ENCODE results near the gene NDUFC2. TPM values are rescaled to one million over a fixed set of nuclear protein-coding genes. Genes with fewer than 3 reads are reported as not detected.
"Not testable (repeated sequence)": the region's sequence is repeated elsewhere in the genome, so short reads cannot be mapped to it uniquely, and the experiment has no call there.

NDUFC2 gene
- total RNA-seq, 1 experiment from 2014 or later: 425 TPM

- ChIA-PET CTCF (no interaction called here), POLR2A (ENCODE audit: low non-redundant PET) (no interaction called here)
- no TSS peak for BruUV-seq (replicated peaks)
- no peaks in the 10 kb centered on the region for H3K27me3 ChIP-seq (replicated peaks; ENCODE audit: insufficient read depth, low read depth, low read length, poor library complexity)
- TF ChIP-seq, protein P1, sequence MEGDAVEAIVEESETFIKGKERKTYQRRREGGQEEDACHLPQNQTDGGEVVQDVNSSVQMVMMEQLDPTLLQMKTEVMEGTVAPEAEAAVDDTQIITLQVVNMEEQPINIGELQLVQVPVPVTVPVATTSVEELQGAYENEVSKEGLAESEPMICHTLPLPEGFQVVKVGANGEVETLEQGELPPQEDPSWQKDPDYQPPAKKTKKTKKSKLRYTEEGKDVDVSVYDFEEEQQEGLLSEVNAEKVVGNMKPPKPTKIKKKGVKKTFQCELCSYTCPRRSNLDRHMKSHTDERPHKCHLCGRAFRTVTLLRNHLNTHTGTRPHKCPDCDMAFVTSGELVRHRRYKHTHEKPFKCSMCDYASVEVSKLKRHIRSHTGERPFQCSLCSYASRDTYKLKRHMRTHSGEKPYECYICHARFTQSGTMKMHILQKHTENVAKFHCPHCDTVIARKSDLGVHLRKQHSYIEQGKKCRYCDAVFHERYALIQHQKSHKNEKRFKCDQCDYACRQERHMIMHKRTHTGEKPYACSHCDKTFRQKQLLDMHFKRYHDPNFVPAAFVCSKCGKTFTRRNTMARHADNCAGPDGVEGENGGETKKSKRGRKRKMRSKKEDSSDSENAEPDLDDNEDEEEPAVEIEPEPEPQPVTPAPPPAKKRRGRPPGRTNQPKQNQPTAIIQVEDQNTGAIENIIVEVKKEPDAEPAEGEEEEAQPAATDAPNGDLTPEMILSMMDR (conservative IDR thresholded peaks at IDR 0.05; ENCODE audit: low read depth, low read length): no peak
- TF ChIP-seq EZH2 (IDR thresholded peaks at IDR 0.05; ENCODE audit: borderline replicate concordance, low read depth, low read length, poor library complexity, severe bottlenecking): no peak
- no peaks in the 10 kb centered on the region for H3K4me1 ChIP-seq (ENCODE audit: insufficient read depth, low read length, poor library complexity, severe bottlenecking)
- no peaks in the 10 kb centered on the region for H3K9me3 ChIP-seq (ENCODE audit: low read depth, low read length, poor library complexity, severe bottlenecking)
- no peak overlapping the region for H3K4me3 ChIP-seq (ENCODE audit: low read depth, low read length, poor library complexity, severe bottlenecking)
- DNase-seq (ENCODE audit: low spot score): no peak
- H3K36me3 ChIP-seq (ENCODE audit: insufficient read depth, low read length, poor library complexity, severe bottlenecking): peaks cover 47% of the 10 kb centered on the region
- no peak overlapping the region for H3K27ac ChIP-seq (ENCODE audit: low read depth, low read length, poor library complexity, severe bottlenecking)
- intact Hi-C loops (cut with micrococcal nuclease; ENCODE audit: unreplicated experiment): no loop called here
Observed at GRCh38 chr11:78099666-78100065, 20.0 kb upstream of the NDUFC2 start.

DNA sequence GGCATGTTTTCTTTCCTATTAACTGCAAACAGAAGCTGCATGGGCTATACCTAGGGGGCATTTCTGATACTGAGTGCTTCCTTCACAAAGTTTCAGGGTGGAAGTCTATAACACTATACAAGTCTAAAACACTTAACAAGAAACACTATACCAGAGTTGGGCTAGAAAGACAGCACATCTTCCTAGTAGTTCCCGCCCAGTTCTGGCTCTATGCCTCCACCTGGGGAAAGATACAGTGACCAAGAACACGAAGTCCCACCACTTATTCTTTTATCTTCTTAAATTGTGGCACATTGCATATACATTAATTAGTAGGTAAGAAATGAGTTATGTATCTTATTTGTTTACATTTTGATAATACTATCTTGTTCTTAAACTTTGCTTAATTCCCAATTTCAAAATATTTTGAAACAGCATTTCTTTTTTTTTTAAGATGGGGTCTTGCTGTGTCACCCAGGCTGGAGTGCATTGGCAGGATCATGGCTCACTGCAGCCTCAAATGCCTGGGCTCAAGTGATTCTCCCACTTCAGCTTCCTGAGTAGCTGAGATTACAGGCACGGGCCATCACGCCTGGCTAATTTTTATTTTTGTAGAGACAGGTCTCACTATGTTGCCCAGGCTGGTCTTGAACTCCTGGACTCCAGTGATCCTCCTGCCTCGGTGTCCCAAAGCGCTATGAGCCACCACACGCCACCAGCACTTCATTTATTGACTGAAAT, 18.2 kb upstream of the NDUFC2 start:
- ChIA-PET POLR2A (ENCODE audit: low non-redundant PET) (no interaction called here), CTCF (no interaction called here)
- Histone ChIP-seq H3K9me3 (ENCODE audit: low read depth, low read length, poor library complexity, severe bottlenecking) (no peaks in the 10 kb centered on the region), H3K4me1 (ENCODE audit: insufficient read depth, low read length, poor library complexity, severe bottlenecking) (no peaks in the 10 kb centered on the region), H3K27ac (ENCODE audit: low read depth, low read length, poor library complexity, severe bottlenecking) (no peak overlapping the region), H3K27me3 (replicated peaks; ENCODE audit: insufficient read depth, low read depth, low read length, poor library complexity) (no peaks in the 10 kb centered on the region), H3K36me3 (ENCODE audit: insufficient read depth, low read length, poor library complexity, severe bottlenecking) (peaks cover 38% of the 10 kb centered on the region), H3K4me3 (ENCODE audit: low read depth, low read length, poor library complexity, severe bottlenecking) (no peak overlapping the region)
- DNase-seq (ENCODE audit: low spot score): no peak
- intact Hi-C loops (cut with micrococcal nuclease; ENCODE audit: unreplicated experiment): no loop called here
- TF ChIP-seq, protein P1 (conservative IDR thresholded peaks at IDR 0.05; ENCODE audit: low read depth, low read length): no peak
- TF ChIP-seq EZH2 (IDR thresholded peaks at IDR 0.05; ENCODE audit: borderline replicate concordance, low read depth, low read length, poor library complexity, severe bottlenecking): no peak
- no TSS peak for BruUV-seq (replicated peaks)

GRCh38 chr11:78094250-78094649, 14.6 kb upstream of the NDUFC2 start:
- Histone ChIP-seq H3K27me3 (replicated peaks; ENCODE audit: insufficient read depth, low read depth, low read length, poor library complexity) (no peaks in the 10 kb centered on the region), H3K9me3 (ENCODE audit: low read depth, low read length, poor library complexity, severe bottlenecking) (no peaks in the 10 kb centered on the region), H3K36me3 (ENCODE audit: insufficient read depth, low read length, poor library complexity, severe bottlenecking) (peaks cover 12% of the 10 kb centered on the region), H3K4me1 (ENCODE audit: insufficient read depth, low read length, poor library complexity, severe bottlenecking) (no peaks in the 10 kb centered on the region), H3K27ac (ENCODE audit: low read depth, low read length, poor library complexity, severe bottlenecking) (no peak overlapping the region), H3K4me3 (ENCODE audit: low read depth, low read length, poor library complexity, severe bottlenecking) (no peak overlapping the region)
- TF ChIP-seq, protein P1 (conservative IDR thresholded peaks at IDR 0.05; ENCODE audit: low read depth, low read length): no peak
- TF ChIP-seq EZH2 (IDR thresholded peaks at IDR 0.05; ENCODE audit: borderline replicate concordance, low read depth, low read length, poor library complexity, severe bottlenecking): no peak
- DNase-seq (ENCODE audit: low spot score): no peak
- BruUV-seq (replicated peaks): no TSS peak
- POLR2A ChIA-PET (ENCODE audit: low non-redundant PET): no interaction called here
- CTCF ChIA-PET: no interaction called here
- intact Hi-C loops (cut with micrococcal nuclease; ENCODE audit: unreplicated experiment): no loop called here

DNA sequence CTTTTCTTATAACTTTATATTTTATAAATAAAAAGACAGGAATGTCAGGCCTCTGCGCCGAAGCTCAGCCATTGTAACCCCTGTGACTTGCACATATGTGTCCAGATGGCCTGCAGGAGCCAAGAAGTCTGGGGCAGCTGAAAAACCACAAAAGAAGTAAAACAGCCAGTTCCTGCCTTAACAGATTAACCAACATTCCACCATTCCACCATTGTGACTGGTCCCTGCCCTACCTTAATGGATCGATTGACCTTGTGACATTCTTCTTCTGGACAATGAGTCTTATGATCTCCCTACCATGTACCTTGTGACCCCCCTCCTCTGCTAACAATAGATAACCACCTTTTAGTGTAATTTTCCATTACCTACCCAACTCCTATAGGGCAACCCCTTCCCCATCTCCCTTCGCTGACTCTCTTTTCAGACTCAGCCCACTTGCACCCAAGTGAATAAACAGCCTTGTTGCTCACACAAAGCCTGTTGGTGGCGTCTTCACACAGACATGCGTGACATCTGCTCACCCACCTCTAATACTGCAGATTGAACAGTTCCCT, 6.9 kb upstream of the NDUFC2 start:
- H3K4me1 ChIP-seq (ENCODE audit: insufficient read depth, low read length, poor library complexity, severe bottlenecking); CTCF ChIA-PET; H3K27ac ChIP-seq (ENCODE audit: low read depth, low read length, poor library complexity, severe bottlenecking); DNase-seq (ENCODE audit: low spot score); H3K36me3 ChIP-seq (ENCODE audit: insufficient read depth, low read length, poor library complexity, severe bottlenecking); intact Hi-C loops (cut with micrococcal nuclease; ENCODE audit: unreplicated experiment); POLR2A ChIA-PET (ENCODE audit: low non-redundant PET); BruUV-seq (replicated peaks); H3K9me3 ChIP-seq (ENCODE audit: low read depth, low read length, poor library complexity, severe bottlenecking); H3K4me3 ChIP-seq (ENCODE audit: low read depth, low read length, poor library complexity, severe bottlenecking); H3K27me3 ChIP-seq (replicated peaks; ENCODE audit: insufficient read depth, low read depth, low read length, poor library complexity): not testable (repeated sequence)

All from A673 (cell line).